HG03045 (cell line): Measurements from ENCODE around the gene IL17F.

ENCODE experiments used
- ATAC-seq: cut with Tn5 transposase; IDR thresholded peaks from one replicate; pipeline ENCODE4 v1.9.1; 2021; ENCODE audit warnings: mild to moderate bottlenecking, moderate library complexity; ENCODE audit not compliant: unreplicated experiment

Gene IL17F

GRCh38 chr6:52244400-52244799 is at the start of gene IL17F:
Gene IL17F, minus strand, starts transcription at chr6:52244500. Its CDS starts 71 bp downstream, at chr6:52244429.
- no peak for ATAC-seq

- no peak for ATAC-seq
Observed at GRCh38 chr6:52293067-52293466, 48.8 kb upstream of the IL17F start.

- ATAC-seq = no peak
Observed at GRCh38 chr6:52288841-52289240, 44.5 kb upstream of the IL17F start.

DNA sequence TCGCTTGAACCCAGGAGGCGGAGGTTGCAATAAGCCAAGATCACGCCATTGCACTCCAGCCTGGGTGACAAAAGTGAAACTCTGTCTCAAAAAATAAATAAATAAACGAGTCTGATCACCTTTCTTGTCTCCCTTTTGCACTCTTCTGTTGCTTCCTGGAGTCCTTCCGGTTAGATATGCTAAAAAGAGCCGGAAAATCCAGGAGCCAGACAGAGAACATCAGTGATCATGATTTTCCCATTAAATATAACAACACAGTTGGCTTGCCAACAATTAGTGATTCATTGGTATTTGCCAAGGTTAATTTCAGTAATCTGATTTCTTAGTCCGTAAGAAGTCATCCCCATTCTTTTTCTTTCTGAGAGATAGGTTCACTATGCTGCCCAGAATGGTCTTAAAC is 43.9 kb upstream of the IL17F start:
- no peak for ATAC-seq

GRCh38 chr6:52286798-52287432 is 42.6 kb upstream of the IL17F start:
- no peak for ATAC-seq

GRCh38 chr6:52285177-52286068 is 41.1 kb upstream of the IL17F start:
- no peak for ATAC-seq

DNA sequence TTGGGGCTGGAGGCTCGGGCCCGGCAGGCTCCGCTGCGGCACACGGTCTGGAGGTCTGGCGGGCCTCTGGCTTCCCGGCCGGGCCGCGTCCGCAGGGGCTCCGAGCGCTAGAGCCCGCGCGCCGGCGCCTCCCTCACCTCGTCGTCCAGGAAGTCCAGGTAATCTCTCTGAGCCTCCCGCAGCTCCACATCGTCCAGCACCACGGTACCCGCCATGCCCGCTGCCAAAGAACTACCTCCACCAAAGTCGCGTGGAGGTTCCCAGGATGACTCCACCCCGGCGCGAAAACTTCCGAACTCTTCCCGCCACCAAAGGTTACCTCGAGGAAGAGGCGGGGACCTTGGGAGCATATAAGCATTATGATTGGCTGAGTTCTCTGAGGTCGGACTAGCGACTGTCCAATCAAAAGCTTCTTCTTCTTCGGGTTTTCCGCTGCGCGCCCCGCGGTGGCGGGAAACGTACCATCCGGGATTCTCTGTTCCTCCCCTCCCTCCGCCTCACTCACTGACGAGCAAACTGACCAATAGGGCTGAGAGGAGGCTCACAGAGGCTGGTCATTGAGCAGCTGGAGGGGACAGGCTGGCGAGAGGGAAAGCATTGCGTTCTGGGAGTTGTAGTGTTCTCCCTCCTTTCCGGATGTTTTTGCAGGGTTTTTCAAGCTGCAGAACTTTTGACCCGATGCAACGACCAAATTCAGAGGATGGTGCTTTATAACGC is 40.3 kb upstream of the IL17F start, which contains the start of gene MCM3:
Gene MCM3, minus strand, starts transcription at position 283 of the 717 bp plus-strand sequence. Its CDS starts 68 bp downstream, at position 215.
- peak; percentile 99 for ATAC-seq

DNA sequence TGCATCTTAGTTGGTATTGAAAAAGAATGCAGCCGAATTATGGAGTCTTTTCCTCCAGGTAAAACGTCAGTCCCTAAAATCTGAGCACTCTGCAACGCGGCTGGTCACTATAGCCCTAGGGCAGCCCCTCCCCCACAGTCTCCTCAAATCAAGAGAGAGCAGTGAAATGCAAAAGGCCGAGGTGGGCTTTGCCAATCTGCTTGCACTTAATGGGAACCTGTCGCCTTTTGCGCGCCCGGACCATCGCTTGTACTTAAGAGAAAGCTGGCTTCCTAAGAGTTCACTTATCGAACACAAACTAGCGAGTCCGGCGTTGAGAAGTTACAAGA is 39.8 kb upstream of the IL17F start:
- peak; percentile 1 for ATAC-seq

DNA sequence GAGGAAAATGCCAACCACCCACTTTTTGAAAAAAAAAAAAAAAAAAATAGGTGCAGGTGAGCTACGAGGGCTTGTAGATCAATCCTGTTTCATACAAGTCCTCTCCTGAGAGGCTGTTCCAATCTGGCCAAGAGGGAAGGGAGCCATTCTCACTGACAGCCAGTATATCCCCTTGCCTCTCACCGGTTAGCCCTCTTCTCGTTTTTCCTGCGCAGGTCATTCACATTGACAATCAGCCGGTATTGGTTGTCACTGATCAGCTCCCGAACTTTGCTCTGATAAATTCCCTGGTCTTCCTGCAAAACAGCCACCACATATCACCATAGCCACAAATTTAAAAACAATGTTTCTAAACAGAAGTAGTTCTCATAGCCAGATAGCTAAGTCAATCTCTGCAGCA is 38.8 kb upstream of the IL17F start:
- no peak for ATAC-seq

DNA sequence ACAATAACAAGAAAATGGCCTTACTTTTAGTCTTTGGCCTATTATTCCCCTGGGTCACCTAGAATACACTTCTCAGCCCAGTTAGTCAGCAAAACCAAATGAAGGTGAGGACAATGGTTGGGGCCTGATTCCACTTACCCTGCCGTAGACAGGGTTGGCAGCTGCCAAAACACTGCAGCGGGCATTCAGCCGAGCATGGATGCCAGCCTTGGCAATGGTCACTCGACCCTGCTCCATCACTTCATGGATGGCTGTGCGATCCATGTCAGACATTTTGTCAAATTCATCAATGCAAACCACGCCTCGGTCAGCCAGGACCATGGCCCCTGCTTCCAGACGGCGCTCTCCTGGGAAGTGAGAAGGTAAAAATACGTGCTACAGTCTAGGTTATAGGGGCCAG is 31.8 kb upstream of the IL17F start:
- ATAC-seq = no peak

- no peak for ATAC-seq
Observed at GRCh38 chr6:52271852-52272460, 27.7 kb upstream of the IL17F start.

- ATAC-seq = peak; percentile 68
Observed at GRCh38 chr6:52263709-52264540, 19.6 kb upstream of the IL17F start.

- no peak for ATAC-seq
Observed at GRCh38 chr6:52262620-52263344, 18.5 kb upstream of the IL17F start.

DNA sequence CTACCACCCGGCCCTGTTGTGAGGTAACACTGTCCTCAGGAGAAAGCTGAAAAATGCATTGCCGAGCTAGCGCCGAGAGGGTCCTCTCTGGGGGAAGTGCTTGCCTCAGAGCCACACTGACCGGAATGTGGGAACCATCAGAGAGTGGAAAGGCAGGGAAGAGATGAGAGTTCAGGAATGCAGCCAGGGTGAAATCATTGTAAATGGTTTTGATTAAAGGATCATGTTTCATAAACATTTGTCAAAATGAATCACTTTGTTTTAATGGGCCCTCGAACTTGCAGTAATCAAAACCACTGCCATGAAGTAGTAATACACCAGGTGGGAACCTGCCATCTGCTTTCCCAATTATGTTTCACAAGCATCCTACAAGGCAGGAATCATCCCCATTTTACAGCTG is 16.9 kb upstream of the IL17F start:
- ATAC-seq = no peak

DNA sequence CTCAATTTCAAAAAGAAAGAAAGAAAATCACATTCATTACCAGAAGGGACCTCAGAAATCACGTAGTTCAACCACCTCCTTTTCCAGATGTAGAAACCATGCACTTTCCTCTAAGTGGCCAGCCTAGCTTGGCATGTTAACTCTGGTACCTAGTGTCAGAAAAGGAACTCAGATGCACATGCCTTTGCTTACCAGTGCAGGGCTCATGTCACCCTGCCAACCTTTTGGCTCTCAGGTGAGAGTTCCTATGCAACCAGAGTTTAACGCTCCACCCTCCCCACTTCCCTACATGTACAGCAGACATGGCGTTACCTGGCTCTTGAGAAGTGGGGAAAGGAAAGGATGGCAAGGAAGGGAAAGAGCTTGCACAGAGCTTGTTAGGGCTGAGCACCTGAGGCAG is 16.3 kb upstream of the IL17F start:
- no peak for ATAC-seq

- no peak for ATAC-seq
Observed at GRCh38 chr6:52255434-52255833, 11.1 kb upstream of the IL17F start.

- no peak for ATAC-seq
Observed at GRCh38 chr6:52254731-52255378, 10.6 kb upstream of the IL17F start.

DNA sequence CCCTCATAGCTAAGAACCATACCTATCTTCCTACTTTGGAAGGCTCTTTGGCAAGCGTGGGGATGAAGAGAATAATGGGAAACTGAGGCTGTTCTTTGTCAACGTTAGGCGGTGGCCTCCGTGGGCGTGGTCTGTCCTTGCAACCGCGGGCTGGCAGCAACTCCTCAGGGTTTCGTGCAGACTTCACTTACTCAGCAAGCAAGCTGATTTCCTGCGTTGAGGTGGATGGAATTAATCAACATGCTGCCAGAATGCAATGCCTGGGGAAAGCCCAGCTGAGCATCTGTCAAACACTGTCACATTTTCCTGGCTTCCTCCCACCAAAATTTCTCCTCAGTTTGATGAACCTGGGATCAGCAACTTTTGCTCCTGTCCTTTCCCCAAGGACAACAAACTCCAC is 9.2 kb upstream of the IL17F start:
- ATAC-seq = no peak

DNA sequence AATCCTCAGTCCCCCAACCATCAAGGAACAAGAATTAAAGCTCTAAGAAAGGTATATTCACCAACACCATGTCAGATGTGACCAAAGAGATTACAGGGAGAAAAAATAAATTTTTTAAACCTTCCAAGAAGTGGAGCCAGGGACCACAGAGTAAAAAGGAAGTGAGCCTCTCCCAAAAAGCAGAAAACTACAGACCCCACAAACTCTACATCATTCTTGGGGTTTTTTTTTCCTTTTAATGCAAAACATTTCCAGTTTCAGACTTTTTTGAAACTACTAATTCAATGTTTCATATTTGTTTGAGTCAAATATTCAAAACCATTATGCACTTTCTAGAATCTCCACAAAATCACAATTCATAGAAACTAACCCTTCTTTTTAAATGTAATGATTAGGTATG is 6.8 kb upstream of the IL17F start:
- no peak for ATAC-seq
